Right lobe of liver (tissue), 6 donors: ENCODE measurements around the gene ATP6V1E1. TPM values are rescaled to one million over a fixed set of nuclear protein-coding genes. Genes with fewer than 3 reads are reported as not detected.
"Not testable (repeated sequence)": the region's sequence is repeated elsewhere in the genome, so short reads cannot be mapped to it uniquely, and the experiment has no call there.

ENCODE experiments used
- ATAC-seq, 4 donors: fragments of 200-7000 bp; cut with Tn5 transposase; one replicate each; pipeline ENCODE4 v1.9.1; 2020; ENCODE audit warnings: mild to moderate bottlenecking in 4 of 4, moderate library complexity in 4 of 4
- DNase-seq, 3 donors: peaks; one replicate each; pipeline ENCODE4 v3.0.0-alpha.2; 2020
- H3K27ac ChIP-seq, 3 donors: fragments of 200-600 bp; one replicate each; pipeline ENCODE4 v1.8.0; 2022
- H3K27me3 ChIP-seq, 2 donors: fragments of 200-600 bp; one replicate each; pipeline ENCODE4 v1.8.0; 2022
- H3K36me3 ChIP-seq, 4 donors: fragments of 200-600 bp; sonication (generic) in 1 of 4; one replicate each; pipeline versions ENCODE4 v1.5.1 to v1.8.0; 2017 to 2022; ENCODE audit warnings: control low read depth in 1 of 4
- H3K4me1 ChIP-seq, 4 donors: fragments of 200-600 bp; sonication (generic) in 1 of 4; one replicate each; pipeline versions ENCODE4 v1.5.1 to v1.8.0; 2017 to 2022; ENCODE audit warnings: control low read depth in 1 of 4
- H3K4me3 ChIP-seq, 3 donors: fragments of 200-600 bp; one replicate each; pipeline ENCODE4 v1.8.0; 2022
- H3K9me3 ChIP-seq, 4 donors: fragments of 200-600 bp; sonication (generic) in 1 of 4; one replicate each; pipeline versions ENCODE4 v1.5.1 to v1.8.0; 2017 to 2022; ENCODE audit warnings: control low read depth in 1 of 4
- CTCF ChIP-seq, 4 donors: fragments of 200-600 bp in 3 of 4; fragments of 450-650 bp in 1 of 4; IDR thresholded peaks; one replicate each; pipeline versions ENCODE4 v1.5.1 to v1.8.0; 2016 to 2022; ENCODE audit warnings: antibody characterized with exemption in 4 of 4, mild to moderate bottlenecking in 2 of 4
- POLR2A ChIP-seq: fragments of 450-650 bp; IDR thresholded peaks from one replicate; pipeline ENCODE4 v1.6.1; 2017; ENCODE audit warnings: antibody characterized with exemption, mild to moderate bottlenecking
- WGBS: methylation state at CpG from one replicate; pipeline ENCODE4 v1.1.6; 2018; ENCODE audit warnings: low coverage, low lambda C conversion rate; ENCODE audit not compliant: insufficient coverage; ENCODE audit errors: missing lambda C conversion rate; 5-methylcytosine and 5-hydroxymethylcytosine counted together
- intact Hi-C, 2 donors: fragments of 100-400 bp; cut with DNase I; formaldehyde crosslinking; loops; one replicate each; pipeline versions ENCODE4 v1.11.2 to v1.14.1; 2022
- total RNA-seq, 6 experiments: library from RNA; depleted of rRNA in 2 of 6; stranded (reverse); fragments of >200 nt in 2 of 6; fragmentation: NEBNext Ultra II Directional in 3 of 6; extraction: Animal tissue kit (Norgen Biotek cat#: 25700) in 3 of 6; gene quantifications; one replicate each; pipeline versions ENCODE4 v1.1.0 to v1.2.4, GENCODE V29; 2016 to 2023
- donor health status: DM: no; HTN: yes; CAD: no.
- donor health status: DM: no; HTN: no; CAD: no.
- donor health status: DM: no; HTN: no; CAD: no.
- donor health status: DM: no; HTN: yes; CAD: no.
- donor health status: DM: no; HTN: yes; CAD: no.

Gene ATP6V1E1
- total RNA-seq, 6 experiments from 2014 or later, result 30.8 to 87.3 (median 44.0) TPM

GRCh38 chr22:17639247-17639741 is 10.7 kb upstream of the ATP6V1E1 start:
- Histone ChIP-seq H3K36me3 (no peaks in the 10 kb centered on the region), H3K27ac (peak overlapping the region; percentile 98 to 100 (median 100)), H3K4me1 (peaks cover 0 to 13% (median 0%) of the 10 kb centered on the region in 4 donors), H3K27me3 (no peaks in the 10 kb centered on the region), H3K4me3 (peak overlapping the region; percentile 74 to 91 (median 90)), H3K9me3 (no peaks in the 10 kb centered on the region)
- no peak for TF ChIP-seq CTCF (IDR thresholded peaks at IDR 0.05)
- TF ChIP-seq POLR2A, result peak; percentile 76
- peak; percentile 71 to 82 (median 74) for ATAC-seq
- intact Hi-C loops, result no loop called here
- DNase-seq, result peak in 2 of 3 donors; percentile 28 to 63
- WGBS, result 5% methylated on average over 8 of the region's 8 CpGs

GRCh38 chr22:17638432-17639246 is 10.1 kb upstream of the ATP6V1E1 start, which contains the start of gene BCL2L13:
BCL2L13 (plus strand) TSS chr22:17638757; CDS start chr22:17655712, 16,955 bp downstream.
- Histone ChIP-seq H3K4me1 (peaks cover 0 to 13% (median 2%) of the 10 kb centered on the region in 4 donors), H3K4me3 (peak within 1 kb of the TSS; percentile 74 to 91 (median 90)), H3K27me3 (no peaks in the 10 kb centered on the region), H3K36me3 (no peaks in the 10 kb centered on the region), H3K9me3 (no peaks in the 10 kb centered on the region), H3K27ac (peak within 1 kb of the TSS; percentile 98 to 100 (median 100))
- 0% methylated on average over 12 of the region's 70 CpGs for WGBS
- intact Hi-C loops, result no loop called here
- TF ChIP-seq CTCF (IDR thresholded peaks at IDR 0.05) (no peak), POLR2A (peak; percentile 98)
- ATAC-seq (peak; percentile 93 to 97 (median 96)), DNase-seq (peak; percentile 94 to 97 (median 94))

GRCh38 chr22:17638182-17638431 is 9.6 kb upstream of the ATP6V1E1 start:
- TF ChIP-seq CTCF (IDR thresholded peaks at IDR 0.05), result no peak
- no peak for TF ChIP-seq POLR2A
- WGBS, result 0% methylated on average over 9 of the region's 10 CpGs
- ATAC-seq (peak; percentile 28 to 54 (median 38)), DNase-seq (no peak)
- intact Hi-C loops, result no loop called here
- no peaks in the 10 kb centered on the region for H3K36me3 ChIP-seq
- peak overlapping the region; percentile 74 to 91 (median 90) for H3K4me3 ChIP-seq
- H3K27me3 ChIP-seq, result no peaks in the 10 kb centered on the region
- H3K27ac ChIP-seq, result peak overlapping the region; percentile 98 to 100 (median 100)
- peaks cover 0 to 13% (median 2%) of the 10 kb centered on the region in 4 donors for H3K4me1 ChIP-seq
- no peaks in the 10 kb centered on the region for H3K9me3 ChIP-seq

GRCh38 chr22:17637490-17638181 is 9.1 kb upstream of the ATP6V1E1 start:
- 45% methylated on average over 10 of the region's 10 CpGs for WGBS
- peak overlapping the region; percentile 98 to 100 (median 100) for H3K27ac ChIP-seq
- intact Hi-C loops, result no loop called here
- no peaks in the 10 kb centered on the region for H3K9me3 ChIP-seq
- no peaks in the 10 kb centered on the region for H3K36me3 ChIP-seq
- H3K27me3 ChIP-seq, result no peaks in the 10 kb centered on the region
- DNase-seq (no peak), ATAC-seq (no peak)
- H3K4me1 ChIP-seq, result peaks cover 0 to 13% (median 2%) of the 10 kb centered on the region in 4 donors
- TF ChIP-seq CTCF (IDR thresholded peaks at IDR 0.05), result no peak
- no peak for TF ChIP-seq POLR2A
- H3K4me3 ChIP-seq, result peak overlapping the region; percentile 74 to 91 (median 90)

- H3K4me3 ChIP-seq, H3K27ac ChIP-seq, ATAC-seq, H3K36me3 ChIP-seq, H3K27me3 ChIP-seq, DNase-seq, H3K9me3 ChIP-seq, intact Hi-C loops: not testable (repeated sequence)
- peaks cover 0 to 13% (median 2%) of the 10 kb centered on the region in 4 donors for H3K4me1 ChIP-seq
- 98% methylated on average over 7 of the region's 10 CpGs for WGBS
These were observed 8.3 kb upstream of the ATP6V1E1 start for GRCh38 chr22:17636850-17637249.
